Measurements from ENCODE around the gene NAV1. TPM values are rescaled to one million over a fixed set of nuclear protein-coding genes. Genes with fewer than 3 reads are reported as not detected.
A peak's percentile ranks its signal among the peaks of the same experiment; 100 is the strongest.

Gene NAV1
- total and polyA plus RNA-seq, 9 of the 15 experiments (the other 6 are each of a cell fraction or from before 2014, with no cell fraction given), result 0.91 to 16.8 (median 3.2) TPM

DNA sequence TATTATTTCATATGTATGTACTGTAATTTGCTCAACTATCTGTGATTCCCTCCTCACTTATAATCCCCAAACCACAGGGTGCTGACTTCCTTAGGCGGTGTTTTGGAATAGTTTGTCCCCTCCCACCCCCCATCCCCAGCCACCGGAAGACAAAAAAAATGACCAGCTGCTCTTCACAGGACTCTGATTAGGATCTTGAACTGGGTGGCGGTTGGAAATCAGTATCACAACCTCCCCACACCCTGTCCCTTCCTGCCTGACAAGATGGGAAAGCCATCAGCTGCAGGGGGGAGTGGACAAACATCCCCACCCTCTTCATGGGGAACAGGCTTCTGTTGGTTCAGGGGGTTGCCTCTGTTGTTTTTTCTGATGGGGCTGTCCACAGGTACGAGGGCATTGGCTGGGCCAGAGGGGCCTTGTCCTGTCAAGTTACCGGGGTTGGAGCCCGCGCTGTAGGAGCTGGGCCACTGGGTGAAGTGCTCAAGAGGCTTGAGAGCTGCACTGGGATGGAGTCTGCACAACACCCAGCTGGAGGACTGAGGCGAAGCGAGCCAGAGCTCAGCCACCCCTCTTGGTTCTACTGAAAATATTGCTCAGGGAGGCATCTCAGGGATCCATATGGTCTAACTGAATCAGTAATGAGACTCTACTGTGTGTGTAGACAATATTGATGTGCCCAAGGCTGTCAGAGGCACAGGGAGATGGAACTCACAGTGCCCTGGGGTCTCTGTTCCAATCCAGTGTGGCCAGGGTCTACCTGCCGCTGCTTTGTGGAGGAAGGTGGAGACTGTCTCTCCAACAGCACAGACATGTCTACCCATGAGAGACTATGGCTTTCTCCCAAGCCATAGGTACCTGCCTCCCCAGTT, 28.2 kb downstream of the NAV1 start (continued):
- TF ChIP-seq ARID3A (IDR thresholded peaks at IDR 0.05; ENCODE audit: borderline replicate concordance, low read depth, low read length) (0 out of 2 replicates have a peak, but pooled peaks have one; percentile 30), HMGXB4 (CRISPR knock-in tag; IDR thresholded peaks at IDR 0.05) (no peak), RNF219 (CRISPR knock-in tag; IDR thresholded peaks at IDR 0.05) (peak; percentile 74; the same call in 1 of the 2 replicates)
- TF ChIP-seq, protein P1, sequence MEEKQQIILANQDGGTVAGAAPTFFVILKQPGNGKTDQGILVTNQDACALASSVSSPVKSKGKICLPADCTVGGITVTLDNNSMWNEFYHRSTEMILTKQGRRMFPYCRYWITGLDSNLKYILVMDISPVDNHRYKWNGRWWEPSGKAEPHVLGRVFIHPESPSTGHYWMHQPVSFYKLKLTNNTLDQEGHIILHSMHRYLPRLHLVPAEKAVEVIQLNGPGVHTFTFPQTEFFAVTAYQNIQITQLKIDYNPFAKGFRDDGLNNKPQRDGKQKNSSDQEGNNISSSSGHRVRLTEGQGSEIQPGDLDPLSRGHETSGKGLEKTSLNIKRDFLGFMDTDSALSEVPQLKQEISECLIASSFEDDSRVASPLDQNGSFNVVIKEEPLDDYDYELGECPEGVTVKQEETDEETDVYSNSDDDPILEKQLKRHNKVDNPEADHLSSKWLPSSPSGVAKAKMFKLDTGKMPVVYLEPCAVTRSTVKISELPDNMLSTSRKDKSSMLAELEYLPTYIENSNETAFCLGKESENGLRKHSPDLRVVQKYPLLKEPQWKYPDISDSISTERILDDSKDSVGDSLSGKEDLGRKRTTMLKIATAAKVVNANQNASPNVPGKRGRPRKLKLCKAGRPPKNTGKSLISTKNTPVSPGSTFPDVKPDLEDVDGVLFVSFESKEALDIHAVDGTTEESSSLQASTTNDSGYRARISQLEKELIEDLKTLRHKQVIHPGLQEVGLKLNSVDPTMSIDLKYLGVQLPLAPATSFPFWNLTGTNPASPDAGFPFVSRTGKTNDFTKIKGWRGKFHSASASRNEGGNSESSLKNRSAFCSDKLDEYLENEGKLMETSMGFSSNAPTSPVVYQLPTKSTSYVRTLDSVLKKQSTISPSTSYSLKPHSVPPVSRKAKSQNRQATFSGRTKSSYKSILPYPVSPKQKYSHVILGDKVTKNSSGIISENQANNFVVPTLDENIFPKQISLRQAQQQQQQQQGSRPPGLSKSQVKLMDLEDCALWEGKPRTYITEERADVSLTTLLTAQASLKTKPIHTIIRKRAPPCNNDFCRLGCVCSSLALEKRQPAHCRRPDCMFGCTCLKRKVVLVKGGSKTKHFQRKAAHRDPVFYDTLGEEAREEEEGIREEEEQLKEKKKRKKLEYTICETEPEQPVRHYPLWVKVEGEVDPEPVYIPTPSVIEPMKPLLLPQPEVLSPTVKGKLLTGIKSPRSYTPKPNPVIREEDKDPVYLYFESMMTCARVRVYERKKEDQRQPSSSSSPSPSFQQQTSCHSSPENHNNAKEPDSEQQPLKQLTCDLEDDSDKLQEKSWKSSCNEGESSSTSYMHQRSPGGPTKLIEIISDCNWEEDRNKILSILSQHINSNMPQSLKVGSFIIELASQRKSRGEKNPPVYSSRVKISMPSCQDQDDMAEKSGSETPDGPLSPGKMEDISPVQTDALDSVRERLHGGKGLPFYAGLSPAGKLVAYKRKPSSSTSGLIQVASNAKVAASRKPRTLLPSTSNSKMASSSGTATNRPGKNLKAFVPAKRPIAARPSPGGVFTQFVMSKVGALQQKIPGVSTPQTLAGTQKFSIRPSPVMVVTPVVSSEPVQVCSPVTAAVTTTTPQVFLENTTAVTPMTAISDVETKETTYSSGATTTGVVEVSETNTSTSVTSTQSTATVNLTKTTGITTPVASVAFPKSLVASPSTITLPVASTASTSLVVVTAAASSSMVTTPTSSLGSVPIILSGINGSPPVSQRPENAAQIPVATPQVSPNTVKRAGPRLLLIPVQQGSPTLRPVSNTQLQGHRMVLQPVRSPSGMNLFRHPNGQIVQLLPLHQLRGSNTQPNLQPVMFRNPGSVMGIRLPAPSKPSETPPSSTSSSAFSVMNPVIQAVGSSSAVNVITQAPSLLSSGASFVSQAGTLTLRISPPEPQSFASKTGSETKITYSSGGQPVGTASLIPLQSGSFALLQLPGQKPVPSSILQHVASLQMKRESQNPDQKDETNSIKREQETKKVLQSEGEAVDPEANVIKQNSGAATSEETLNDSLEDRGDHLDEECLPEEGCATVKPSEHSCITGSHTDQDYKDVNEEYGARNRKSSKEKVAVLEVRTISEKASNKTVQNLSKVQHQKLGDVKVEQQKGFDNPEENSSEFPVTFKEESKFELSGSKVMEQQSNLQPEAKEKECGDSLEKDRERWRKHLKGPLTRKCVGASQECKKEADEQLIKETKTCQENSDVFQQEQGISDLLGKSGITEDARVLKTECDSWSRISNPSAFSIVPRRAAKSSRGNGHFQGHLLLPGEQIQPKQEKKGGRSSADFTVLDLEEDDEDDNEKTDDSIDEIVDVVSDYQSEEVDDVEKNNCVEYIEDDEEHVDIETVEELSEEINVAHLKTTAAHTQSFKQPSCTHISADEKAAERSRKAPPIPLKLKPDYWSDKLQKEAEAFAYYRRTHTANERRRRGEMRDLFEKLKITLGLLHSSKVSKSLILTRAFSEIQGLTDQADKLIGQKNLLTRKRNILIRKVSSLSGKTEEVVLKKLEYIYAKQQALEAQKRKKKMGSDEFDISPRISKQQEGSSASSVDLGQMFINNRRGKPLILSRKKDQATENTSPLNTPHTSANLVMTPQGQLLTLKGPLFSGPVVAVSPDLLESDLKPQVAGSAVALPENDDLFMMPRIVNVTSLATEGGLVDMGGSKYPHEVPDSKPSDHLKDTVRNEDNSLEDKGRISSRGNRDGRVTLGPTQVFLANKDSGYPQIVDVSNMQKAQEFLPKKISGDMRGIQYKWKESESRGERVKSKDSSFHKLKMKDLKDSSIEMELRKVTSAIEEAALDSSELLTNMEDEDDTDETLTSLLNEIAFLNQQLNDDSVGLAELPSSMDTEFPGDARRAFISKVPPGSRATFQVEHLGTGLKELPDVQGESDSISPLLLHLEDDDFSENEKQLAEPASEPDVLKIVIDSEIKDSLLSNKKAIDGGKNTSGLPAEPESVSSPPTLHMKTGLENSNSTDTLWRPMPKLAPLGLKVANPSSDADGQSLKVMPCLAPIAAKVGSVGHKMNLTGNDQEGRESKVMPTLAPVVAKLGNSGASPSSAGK (IDR thresholded peaks at IDR 0.05), result peak; percentile 45; the same call in 1 of the 2 replicates
- TF ChIP-seq, protein P2, sequence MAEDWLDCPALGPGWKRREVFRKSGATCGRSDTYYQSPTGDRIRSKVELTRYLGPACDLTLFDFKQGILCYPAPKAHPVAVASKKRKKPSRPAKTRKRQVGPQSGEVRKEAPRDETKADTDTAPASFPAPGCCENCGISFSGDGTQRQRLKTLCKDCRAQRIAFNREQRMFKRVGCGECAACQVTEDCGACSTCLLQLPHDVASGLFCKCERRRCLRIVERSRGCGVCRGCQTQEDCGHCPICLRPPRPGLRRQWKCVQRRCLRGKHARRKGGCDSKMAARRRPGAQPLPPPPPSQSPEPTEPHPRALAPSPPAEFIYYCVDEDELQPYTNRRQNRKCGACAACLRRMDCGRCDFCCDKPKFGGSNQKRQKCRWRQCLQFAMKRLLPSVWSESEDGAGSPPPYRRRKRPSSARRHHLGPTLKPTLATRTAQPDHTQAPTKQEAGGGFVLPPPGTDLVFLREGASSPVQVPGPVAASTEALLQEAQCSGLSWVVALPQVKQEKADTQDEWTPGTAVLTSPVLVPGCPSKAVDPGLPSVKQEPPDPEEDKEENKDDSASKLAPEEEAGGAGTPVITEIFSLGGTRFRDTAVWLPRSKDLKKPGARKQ (CRISPR knock-in tag; IDR thresholded peaks at IDR 0.05), result no peak

All from K562 (cell line).